H4 (cell line): ENCODE results near the gene FRAT1. TPM values are rescaled to one million over a fixed set of nuclear protein-coding genes. Genes with fewer than 3 reads are reported as not detected.
"Not testable (repeated sequence)": the region's sequence is repeated elsewhere in the genome, so short reads cannot be mapped to it uniquely, and the experiment has no call there.

Experiments used
- DNase-seq: peaks from one replicate; pipeline ENCODE4 v3.0.0-alpha.2; 2015; ENCODE audit warnings: low spot score
- total RNA-seq: library from RNA; depleted of rRNA; stranded (reverse); fragments of >200 nt; shearing (Covaris generic); gene quantifications from 2 replicates; pipeline ENCODE4 v1.2.3, GENCODE V29; 2014

FRAT1 gene
- total RNA-seq, 1 experiment from 2014 or later: 0.89 TPM

DNA sequence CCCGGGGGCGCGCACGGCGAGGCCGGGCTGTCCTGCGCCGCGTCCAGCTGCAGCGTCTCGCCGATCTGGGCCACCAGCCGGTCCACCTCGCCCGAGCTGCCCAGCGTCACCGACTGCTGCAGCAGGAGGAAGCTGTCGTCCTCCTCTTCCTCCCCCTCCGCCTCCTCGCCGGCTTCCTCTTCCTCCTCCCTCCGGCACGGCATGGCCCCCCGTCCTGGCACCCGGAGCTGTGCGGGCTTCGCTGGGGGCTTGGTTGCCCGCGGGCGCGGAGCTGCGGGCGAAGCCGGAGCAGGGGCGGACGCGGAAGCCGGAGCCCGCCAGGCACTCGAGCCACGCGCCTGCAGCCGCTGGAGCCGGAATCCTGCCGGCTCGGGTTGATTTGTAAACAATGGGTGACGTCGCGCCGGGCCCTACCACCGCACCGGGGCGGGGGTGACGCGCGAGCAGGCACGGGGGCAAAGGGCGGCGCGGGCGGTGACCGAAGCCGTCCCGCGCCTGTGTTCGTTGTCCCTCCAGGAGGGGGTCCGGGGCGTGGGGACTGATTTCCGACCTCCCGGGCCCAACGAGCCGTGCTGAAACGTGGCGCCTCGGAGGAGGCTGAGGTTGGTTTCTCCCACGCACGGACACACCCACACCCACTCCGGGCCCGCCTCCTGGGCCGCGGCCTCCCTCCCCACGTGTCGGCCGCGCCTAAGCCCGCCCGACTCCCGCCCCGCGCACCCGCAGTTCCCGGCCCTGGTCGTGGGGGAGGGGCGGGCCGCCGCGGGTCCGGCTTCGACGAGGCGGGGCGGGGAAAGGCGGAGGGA, 15.5 kb downstream of the FRAT1 start, which contains the start of gene FRAT2:
TSS of gene FRAT2 (minus strand) at position 360 of the 806 bp plus-strand sequence. CDS start at position 203, 157 bp downstream.
- DNase-seq: peak; percentile 71

DNA sequence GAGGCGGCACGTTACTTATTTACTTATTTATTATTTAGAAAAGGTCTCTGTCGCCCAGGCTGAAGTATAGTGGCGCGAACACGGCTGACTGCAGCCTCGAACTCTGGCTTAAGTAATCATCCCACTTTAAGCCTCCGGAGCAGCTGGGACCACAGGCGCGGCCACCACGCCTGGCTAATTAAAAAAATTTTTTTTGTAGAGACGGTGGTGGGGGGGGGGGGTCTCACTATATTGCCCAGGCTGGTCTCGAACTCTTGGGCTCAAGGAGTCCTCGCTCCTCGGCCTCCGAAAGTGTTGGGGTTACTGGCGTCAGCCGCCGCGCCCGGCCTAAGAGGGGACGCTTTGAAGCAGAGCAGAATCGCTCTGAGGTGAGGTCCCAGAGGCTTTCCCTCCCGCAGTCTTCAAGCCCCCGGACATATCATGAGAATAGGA, 16.1 kb downstream of the FRAT1 start:
- no peak for DNase-seq

DNA sequence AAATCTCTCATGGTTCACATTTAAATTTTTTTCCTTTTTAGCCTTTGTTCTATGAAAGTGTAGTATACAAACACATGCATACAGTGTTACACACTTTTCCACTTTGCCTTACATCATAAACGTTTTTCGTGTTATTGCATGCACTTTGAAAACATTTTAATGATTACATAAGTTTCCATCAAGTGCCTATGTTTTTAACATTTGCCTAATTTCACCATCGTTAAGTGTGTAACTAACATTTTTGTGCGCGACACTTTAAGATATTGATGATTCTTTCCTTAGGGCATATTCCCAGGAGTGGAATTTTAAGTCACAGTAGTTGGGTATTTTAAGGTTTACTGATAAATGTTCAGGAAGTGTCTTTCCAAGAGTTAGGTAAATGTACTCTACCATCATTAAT, 16.9 kb downstream of the FRAT1 start:
- no peak for DNase-seq

DNA sequence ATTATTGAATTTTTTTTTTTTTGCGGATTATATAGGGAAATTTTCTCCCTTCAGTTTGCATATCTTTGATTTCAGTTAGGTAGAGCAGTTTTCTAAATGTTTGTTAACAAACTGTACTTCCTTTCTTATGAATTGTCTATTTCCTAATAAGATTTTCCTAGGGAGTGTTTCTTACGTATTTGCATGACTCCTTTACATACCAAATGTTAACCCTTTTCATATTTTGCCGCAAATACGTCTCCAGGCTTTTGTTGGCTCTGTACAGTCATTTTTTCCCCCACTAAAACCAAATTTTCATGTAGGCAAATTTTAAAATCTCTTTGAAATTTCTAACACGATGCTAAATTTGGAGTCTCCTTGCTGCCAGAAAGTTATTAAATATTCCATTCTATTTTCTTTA, 17.4 kb downstream of the FRAT1 start:
- DNase-seq: no peak

DNA sequence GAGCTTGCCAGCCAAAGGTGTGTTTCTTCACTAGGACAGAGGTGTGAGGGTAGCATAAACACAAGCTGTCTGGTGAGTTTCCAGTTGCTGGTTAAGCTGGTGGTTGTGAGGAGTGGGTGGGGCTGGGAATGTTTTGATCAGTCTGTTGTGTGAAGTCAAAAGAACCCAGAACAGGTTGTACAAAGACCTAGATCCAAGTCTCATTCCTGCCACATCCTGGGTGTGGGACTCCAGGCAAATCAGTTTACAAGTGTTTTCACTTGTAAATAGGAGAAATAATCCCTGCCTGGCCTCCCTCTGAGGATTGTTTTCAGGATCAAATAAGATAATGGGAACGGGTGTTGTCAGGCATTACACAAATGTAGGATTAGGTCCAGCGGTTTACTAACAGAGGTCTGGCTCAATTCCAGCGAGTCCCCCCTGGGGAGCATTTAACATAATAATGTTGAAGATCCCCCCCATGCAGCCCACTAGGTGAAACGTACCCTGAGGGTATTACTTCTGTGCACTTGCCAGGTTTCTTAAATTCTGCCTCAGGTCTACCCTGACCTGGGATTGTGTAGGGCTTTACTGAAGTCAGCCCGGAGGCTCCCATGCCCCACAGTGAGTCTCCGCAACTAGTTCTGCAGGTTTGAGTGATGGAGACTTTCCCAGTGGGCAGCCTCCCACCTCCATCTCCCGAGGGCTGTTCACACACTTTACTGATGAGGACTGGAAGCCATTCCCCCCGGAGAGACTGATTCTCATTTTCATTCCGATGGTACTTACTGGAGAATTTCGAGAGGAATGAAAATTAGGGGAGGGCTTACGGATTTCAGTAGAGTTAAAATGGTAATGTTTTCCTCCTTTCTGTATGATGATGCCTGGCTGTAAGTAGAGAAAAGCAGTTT, 18.1 kb downstream of the FRAT1 start:
- DNase-seq: no peak

DNA sequence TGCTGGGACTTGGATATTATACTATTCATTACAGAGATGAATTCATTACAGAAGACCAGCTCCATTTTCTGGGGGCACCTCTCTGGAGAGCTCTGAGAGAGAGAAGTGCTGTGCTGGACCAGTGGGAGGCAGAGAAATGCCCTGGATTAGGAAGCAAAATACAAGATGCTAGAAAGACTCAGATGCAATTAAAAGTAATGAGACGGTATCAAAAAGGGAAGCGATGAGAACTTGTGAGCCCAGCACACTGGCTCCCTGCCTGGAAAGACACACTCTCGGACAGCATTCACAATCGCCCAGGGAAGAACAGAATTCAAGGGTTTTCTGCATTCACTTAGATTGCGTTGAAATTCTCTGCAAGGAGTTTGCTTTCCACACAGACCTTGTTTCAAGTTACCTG, 19.0 kb downstream of the FRAT1 start:
- DNase-seq: no peak

DNA sequence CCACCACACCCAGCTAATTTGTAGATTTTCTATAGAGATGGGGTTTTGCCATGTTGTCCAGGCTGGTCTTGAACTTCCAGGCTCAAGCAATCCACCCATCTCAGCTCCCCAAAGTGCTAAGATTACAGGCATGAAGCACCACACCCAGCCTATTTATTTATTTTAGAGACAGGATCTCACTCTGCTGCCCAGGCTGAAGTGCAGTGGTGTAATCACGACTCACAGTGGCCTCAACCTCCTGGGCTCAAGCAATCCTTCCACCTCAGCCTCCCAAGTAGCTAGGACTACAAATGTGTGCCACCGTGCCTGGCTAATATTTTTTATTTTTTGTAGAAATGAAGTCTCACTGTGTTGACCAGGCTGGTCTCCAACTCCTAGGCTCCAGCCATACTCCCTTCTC, 22.3 kb downstream of the FRAT1 start:
- DNase-seq: no peak

DNA sequence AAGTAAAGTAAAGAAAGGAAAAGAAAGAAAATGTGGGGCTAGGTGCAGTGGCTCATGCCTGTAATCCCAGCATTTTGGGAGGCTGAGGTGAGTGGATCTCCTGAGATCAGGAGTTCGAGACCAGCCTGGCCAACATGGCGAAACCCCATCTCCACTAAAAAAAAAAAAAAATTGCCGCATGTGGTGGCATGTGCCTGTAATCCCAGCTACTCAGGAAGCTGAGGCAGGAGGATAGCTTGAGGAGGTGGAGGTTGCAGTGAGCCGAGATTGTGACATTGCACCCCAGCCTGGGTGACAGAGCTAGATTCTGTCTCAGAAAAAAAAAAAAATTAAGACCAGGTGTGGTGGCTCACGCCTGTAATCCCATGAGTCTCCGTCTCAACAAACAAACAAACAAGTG, 24.6 kb downstream of the FRAT1 start:
- not testable (repeated sequence) for DNase-seq

DNA sequence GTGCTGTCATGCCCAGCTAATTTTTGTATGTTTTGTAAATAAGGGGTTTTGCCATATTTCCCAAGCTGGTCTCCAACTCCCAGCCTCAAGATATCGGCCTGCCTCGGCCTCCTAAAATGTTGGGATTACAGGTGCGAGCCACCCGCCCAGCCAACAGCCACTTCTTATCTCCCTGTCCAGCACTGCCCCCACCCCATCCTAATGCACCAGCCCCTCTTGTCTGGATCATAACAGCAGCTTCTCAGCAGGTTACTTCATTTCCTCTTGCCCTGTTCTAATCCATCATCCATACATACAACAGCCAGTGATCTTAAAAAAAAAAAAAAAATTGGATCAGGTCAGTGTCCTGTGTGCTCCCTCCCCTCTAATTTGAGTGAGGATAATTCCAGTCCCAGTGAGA, 28.2 kb downstream of the FRAT1 start:
- no peak for DNase-seq

DNA sequence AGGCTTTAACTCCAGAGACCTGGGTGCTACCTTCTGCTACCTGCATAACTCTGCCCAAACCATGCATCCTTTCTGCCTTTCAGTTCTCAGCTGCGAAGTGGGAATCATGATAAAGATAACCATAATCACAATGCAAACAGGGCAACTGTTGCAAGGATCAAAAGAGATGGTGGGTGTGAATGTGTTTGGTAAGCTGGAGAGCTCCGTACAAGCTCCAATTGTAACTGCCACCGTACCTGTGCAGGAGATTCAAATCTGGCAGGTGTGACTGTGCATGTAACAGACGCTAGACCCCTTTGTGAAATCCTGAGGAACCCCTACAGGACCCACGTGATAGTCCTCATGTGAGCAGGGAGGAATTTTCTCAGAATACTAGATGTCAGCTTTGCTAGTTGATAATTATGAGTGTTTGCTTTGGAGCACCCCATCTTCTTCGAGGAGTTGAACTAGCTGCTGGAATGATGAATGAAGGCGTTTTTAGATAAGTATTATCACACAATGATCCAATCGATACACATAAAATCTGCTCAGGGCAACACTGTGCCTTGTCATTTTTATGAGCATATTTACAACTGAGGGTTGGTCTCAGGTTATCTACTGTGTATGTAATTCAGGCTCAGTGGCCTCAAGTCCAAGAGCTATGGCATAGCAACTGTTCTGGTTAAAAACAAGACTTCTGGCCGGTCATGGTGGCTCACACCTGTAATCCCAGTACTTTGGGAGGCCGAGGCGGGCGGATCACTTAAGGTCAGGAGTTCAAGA, 30.9 kb downstream of the FRAT1 start:
- no peak for DNase-seq

DNA sequence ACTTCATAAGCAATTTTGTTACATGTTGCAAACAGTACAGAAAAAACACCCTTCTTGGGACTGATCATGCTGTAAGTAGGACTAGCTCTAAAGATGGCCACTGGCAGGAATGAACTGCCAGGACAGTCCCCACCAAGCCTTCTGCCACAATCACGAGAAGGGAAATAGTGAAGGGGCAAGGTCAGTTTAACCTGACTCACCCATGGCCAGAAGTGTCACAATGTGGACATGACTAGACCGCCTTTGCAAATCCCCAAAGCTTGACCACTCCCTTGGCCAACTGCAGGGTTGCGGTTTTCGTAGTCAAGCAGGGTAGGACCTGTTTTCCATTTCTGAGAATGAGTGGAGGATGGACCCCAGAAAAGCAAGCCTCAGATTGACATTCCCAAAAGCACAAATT, 34.9 kb downstream of the FRAT1 start:
- DNase-seq: no peak

DNA sequence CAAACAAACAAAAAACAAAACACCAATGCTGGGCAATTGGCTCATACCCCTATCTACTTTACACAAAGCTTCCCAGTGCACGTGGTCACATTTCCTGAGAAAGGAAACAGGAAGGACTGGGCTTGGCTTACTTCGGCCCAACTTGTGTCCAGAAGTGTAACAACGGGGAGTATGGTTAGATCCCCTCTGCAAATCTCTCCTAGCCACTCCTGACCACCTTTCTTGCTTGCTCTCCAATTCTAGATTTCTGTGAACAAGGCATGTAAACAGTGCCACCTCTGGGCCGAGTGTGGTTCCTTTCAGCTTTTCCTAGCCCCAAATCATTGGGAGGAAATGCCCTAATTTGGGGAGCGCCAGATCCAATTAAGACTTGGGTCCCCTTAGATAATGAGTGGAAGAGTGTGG, 36.5 kb downstream of the FRAT1 start:
- no peak for DNase-seq

DNA sequence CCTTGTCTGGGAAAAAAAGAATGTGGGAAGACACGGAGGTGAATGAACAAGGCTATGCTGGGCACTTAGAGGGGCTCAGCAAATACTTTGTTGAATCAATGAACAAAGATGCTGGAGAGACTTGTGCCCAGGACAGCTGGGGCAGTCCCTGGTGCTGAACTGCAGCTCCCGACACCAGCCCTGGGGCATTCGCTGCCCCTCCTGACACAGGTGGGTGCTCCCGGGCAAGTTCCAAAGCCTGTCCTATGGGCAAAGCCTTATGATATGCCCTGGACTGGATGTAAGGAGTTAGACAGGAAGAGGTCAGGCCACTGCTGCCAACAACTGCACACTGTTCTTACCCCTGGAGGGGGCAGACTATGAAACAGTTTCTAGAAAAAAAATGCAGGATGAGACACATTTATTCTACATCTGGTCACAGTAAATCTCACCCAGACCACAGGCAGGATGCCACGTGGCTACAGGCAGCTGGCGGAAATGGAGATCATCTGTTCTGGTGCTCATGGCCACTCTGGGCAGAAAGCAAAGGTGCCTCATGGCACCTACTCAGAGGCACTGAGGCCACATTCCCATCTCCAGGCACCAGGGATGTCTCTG, 37.3 kb downstream of the FRAT1 start:
- no peak for DNase-seq

DNA sequence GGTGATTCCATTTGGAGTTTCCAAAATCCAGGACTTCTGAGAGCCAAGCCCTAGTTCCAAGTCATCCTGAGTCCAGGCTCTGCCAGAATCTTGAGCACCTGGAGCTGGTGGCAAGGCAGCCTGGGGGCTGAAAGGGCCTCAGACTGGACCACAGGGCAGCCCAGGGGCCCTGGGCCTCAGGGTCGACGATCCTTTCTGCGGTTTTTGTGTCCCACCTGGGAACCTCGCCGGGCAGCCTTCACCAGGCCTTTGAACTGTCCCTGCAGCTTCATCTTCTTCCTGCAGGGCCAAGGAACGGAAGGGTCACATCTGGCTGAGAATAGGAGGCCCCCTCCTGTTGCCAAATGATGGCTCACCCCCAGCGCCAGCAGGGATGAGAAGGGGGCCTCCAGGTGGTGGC, 37.8 kb downstream of the FRAT1 start:
- no peak for DNase-seq

DNA sequence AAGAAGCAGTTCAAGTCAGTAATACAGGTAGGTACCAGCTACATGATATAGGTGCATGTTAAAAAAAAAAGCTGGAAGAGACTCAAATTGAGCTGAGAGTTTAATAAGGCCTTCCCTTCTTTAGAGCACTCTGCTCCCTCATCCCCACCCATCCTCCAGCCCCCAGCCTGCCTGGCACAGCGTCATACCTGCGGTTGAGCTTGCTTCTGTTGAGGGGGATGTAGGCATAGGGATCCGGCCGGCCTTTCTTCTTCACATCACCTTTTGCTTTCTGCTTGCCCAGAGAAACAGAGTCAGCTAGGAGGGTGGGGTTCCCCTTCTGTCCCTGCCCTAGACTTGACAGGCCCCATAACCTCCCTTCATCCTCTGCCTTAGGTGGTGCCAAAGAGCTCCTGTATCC, 39.3 kb downstream of the FRAT1 start:
- DNase-seq: no peak

DNA sequence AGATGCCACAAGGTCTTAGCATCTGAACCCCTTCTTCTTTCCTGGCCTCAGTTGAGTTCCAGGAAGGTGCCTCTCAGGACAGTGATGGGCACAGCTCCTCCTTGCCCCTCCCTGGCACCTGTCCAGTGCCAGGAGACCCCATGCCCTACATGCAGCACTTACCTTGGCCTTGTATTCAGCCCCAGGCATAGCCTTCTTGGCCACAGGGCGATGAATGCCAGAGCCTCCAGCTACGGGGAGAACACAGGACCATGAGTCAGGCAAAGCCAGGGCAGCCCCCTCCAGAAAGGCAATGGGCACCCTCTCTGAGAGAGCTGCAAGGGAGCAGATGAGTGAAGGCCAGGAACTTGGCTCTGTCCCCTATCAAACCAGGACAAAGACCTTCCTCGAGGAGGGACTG, 39.7 kb downstream of the FRAT1 start:
- DNase-seq: no peak

DNA sequence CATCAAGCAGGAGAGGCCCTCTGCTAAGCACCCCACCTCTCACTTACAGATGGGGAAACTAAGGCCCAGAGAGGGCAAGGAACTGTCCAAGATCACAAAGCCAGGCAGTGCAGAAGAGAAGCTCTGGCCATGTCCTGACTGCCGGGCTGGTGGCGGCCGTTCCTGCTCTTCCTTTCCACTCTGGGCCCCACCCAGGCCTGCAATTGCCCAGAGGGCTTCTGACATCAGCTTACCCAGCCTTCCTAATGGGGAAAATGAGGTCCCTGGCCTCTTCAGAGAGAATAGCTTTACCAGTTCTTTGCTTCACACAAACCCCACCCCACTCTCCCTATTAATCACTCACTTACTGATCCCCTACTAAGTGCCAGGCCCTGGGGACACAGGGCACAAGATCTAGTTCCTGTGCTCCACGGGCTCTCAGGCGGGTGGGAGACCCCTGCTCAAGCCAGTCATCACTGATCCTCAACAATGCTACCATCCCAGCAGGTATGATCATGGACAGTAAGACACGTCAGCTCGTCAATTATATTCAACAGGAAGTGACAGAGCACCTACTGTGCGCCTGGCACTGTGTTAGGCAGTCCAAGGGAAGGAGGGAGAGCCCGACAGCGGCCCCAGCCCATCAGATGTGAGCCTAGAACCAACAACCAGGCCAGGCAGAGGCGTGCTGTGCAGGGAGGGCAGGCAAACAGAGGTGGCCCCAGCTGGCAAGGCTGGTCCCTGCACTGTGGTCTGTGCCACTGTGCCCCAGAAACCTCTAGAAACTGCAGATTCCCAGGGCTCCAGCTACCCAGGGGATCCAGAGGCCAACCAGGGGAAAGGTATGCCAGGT, 41.9 kb downstream of the FRAT1 start:
- DNase-seq: no peak

DNA sequence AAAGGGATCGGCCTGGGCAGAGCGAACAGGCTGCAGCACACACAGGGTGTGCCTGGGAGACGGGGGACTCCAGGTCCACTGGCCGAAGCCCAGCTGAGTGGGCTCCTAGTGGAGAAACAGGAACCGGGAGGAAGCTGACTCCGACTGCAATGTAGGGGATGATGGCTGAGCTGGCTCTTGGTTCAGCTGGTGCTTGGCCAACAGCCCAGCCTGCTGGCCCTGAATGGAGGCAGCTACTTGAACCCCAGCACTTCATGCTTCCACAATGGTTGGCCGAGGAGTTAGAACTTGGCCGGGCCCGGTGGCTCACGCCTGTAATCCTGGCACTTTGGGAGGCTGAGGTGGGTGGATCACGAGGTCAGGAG, 42.4 kb downstream of the FRAT1 start:
- DNase-seq: no peak

DNA sequence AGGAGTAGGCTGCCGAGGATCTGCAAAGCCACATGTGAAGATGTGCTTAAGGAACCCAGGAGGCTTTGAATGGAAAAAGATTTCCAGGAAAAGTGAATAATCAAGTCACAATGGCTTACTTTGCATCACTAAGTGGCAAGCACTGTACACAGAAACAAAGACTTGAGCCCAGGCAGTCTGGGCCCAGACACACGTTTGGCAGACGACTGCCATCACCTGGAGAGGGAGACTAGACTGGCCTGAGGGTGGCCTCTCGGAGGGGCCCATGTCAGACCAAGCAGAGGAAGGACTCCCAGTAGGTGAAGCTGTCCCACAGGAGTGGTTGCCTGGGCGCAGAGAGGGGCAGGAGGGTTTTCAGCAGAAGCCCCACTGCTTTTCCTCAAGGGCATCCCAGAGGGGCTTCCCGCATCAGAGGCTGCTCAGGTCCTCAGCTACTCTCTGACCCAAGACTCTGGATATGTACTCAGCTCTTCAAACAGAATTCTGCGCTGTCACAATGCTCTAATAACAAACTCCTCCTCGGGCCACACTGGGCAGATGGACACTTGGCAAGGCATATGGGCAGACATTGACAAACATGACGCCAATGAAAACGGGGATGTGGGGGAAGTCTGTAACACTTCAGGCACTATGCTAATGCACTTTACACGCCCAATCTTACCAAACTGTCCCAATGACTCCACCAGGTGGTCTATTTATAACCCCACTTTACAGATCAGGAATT, 43.4 kb downstream of the FRAT1 start:
- DNase-seq: no peak

DNA sequence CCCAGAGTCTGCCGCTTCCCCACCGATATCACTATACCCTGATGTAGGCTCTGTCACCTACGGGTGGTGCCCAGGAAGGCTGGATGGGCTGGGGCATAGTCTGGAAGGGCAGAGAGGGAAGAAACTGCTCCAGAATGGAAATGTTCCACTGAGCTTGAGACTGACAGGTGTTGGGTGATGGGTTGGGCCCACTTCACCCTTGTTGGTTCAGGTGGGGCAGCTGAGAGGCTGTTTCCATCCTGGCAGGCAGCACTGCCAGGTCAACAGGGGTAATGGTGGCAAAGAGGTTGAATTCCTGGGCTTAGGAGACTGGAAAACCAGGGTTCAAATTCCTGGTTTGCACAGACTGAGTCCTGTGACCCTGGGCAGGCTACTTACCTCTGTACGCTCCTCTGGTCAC, 44.0 kb downstream of the FRAT1 start:
- no peak for DNase-seq
